ENCODE results near the gene ADARB1.

ADARB1 gene

GRCh38 chr21:45151445-45152160 lies 77.2 kb downstream of the ADARB1 start:
- no peak for DNase-seq (ENCODE audit: low read depth in 2 of 2)

GRCh38 chr21:45152265-45152746 lies 77.9 kb downstream of the ADARB1 start:
- peak; percentile 41 to 44 for DNase-seq (ENCODE audit: low read depth in 2 of 2)

GRCh38 chr21:45153358-45154318 lies 79.3 kb downstream of the ADARB1 start:
- no peak for DNase-seq (ENCODE audit: low read depth in 2 of 2)

DNA sequence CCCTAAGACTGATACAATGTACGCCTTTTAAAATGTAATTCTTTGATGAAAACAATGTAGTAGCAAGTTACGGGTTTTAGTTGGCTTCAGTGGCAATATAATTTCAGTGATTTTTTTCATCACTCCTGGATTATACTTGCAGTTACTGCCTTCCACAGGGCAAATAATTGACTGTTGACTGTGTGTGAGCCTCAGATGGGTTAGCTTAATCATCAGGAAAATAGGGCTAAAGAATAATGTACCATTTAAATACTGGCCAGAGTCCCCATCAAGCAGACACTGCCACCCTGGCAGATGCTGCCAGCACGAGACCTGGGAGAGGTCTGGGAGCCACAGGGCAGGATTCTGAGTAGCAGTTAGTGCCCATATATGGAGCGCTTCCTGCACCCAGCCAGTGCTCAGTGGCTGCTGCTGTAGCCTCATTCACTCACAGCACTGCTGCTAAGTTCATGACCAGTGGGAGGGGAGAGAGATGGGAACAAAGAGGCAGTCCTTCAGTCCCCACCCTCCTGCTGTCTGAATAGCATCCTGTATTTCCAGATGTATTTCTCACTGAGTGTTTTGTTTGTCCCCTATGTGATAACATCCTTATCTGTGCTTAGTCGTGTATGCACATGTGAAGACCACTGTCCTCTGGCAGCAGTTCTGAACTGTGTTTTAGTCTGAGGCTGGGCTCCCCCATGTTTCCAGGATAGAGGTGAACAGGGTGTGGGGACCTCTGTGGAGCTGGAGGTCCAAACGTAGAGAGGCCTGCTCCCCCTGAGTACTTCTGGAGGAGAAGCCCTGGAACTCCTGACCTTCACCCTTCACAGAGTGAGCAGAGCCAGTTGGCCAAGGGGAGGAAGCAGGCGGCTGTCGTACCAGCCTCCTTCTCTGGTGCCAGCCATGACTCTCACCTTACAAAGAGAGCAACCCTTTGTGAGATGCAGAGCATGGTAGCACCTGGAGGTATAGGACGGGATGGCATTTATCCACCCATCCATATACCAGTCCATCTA lies 80.4 kb downstream of the ADARB1 start:
- peak in 1 of 2 experiments; percentile 19 for DNase-seq (ENCODE audit: low read depth in 2 of 2)

- no peak for DNase-seq (ENCODE audit: low read depth in 2 of 2)
These were observed 81.5 kb downstream of the ADARB1 start for GRCh38 chr21:45155910-45156309.

DNA sequence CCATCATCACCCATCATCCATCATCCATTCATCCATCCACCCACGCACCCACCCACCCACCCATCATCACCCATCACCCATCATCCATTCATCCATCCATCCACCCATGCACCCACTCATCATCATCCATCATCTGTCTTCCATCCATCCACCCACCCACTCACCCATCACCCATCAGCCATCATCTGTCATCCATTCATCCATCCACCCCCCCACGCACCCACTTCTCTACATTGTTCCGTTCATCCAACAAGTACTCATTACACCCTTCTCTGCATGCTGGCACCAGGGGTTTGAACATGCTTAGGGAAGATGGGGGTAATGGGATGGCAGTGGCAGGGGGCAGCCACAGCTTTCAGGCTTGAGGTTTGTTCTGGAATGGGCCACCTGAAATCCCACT lies 82.1 kb downstream of the ADARB1 start:
- DNase-seq (ENCODE audit: low read depth in 2 of 2) = no peak

GRCh38 chr21:45157932-45158331 lies 83.6 kb downstream of the ADARB1 start:
- DNase-seq (ENCODE audit: low read depth in 2 of 2) = no peak

- DNase-seq (ENCODE audit: low read depth in 2 of 2) = no peak
These were observed 84.4 kb downstream of the ADARB1 start for GRCh38 chr21:45158491-45159423.

DNA sequence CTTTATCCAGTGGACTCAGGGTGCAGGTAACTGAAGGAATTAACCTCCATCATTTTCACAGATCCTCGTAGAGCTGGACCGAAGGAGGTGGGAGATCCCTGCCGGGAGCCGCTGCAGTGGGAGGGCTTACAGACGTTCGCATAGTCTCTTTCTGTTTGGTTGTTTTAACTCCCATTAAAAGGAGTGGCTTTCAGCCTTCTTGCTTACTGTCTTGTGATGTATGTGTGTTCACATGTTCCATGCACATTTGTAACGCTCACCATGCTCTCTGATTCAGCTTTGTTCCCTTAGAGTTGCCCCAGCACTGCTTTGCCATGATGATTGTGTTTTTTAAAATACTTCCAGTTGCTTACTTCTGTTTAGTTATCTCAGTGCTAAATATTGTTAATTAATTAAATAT lies 85.8 kb downstream of the ADARB1 start:
- no peak for DNase-seq (ENCODE audit: low read depth in 2 of 2)

GRCh38 chr21:45161038-45161945 lies 86.9 kb downstream of the ADARB1 start:
- no peak for DNase-seq (ENCODE audit: low read depth in 2 of 2)

GRCh38 chr21:45162115-45162514 lies 87.7 kb downstream of the ADARB1 start:
- DNase-seq (ENCODE audit: low read depth in 2 of 2) = no peak

- DNase-seq (ENCODE audit: low read depth in 2 of 2) = no peak
These were observed 88.4 kb downstream of the ADARB1 start for GRCh38 chr21:45162809-45163208.

DNA sequence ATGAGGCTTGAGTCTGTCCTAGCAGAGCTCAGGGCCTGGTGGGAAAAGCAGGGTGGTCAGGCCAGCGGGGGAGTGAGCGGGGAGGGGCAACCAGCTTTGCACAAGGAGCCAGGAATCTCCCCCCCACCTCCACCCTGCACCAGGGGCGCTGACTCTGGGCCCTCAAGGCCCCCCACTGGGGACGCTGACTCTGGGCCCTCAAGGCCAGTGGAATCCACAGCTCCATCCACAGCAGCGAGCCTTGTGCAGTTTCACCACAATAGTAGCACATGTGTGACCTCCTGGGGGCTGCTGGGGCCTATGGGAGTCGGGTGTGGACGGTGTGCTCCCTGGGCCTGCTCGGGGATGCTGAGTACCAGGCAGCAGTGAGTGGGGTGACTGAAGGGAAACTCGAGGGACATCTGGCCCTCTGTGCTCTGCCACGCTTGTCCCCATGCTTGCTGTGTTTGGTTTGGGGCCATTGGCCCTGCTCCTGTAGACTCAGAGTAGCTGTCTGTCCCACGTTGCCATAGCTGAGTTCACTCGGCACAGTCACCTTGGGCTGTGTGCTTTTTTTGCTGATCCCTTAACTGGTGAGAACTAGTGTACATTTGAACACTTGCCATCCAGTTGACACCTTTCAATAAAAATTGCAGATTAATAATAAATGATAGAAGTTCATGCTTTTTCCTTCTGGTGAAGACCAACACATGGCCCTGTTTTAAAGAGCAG lies 89.2 kb downstream of the ADARB1 start:
- DNase-seq (ENCODE audit: low read depth in 2 of 2) = no peak

DNA sequence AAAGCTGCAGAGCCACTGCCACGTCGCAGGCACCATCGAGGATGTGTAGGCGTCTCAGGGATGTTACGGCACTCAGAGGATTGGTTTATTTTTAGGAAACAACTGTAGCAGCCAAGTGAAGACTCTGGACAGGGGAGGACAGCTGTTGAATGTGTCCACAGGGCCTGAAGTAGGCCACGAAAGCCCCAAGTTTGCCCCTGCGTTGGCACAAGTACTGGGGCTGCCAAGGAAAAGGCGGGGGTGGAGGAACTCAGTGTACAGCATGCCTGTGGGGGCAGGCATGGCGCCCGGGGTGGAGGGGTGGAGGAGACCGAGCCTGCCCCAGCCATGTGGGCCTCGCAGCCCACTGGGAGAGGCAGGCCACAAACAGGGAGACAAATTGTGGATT lies 89.7 kb downstream of the ADARB1 start:
- no peak for DNase-seq (ENCODE audit: low read depth in 2 of 2)

DNA sequence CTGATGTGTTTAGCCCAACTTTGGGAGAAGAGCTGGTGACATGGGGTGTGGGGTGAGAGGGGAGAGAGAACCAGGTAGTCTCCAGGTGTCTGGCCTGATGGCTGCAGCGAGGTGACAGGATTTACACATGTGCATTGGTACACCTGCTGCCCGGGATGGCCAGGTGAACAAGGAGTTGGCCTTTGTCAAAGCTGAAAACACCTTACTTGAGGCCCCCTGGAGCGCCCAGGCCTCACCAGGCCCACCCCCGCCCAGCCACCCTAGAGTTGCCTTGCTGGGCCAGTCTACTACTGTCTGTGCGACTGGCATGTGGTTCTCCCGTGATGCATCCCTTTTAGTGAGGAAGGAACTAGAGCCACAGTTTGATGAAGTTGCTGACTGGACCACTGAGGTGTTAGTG lies 90.5 kb downstream of the ADARB1 start:
- no peak for DNase-seq (ENCODE audit: low read depth in 2 of 2)

GRCh38 chr21:45166931-45167330 lies 92.6 kb downstream of the ADARB1 start:
- DNase-seq (ENCODE audit: low read depth in 2 of 2) = no peak

DNA sequence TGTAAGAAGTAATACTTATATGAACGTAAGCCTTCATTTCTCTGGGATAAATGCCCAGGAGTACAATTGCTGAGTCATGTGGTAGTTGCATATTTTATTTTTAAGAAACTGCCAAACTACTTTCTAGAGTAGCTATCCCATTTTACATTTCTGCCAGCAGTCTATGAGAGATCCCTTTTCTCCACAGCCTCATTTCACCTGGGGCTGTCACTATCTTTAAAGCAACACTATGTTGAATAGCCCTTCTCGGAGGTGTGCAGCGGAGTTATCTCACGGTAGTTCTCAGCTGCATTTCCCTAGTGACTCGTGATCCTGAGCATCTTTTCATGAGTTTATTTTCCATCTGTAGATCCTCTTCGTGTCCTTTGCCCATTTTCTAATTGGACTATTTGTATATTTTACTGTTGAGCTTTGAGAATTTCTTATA lies 93.4 kb downstream of the ADARB1 start:
- DNase-seq (ENCODE audit: low read depth in 2 of 2) = no peak

DNA sequence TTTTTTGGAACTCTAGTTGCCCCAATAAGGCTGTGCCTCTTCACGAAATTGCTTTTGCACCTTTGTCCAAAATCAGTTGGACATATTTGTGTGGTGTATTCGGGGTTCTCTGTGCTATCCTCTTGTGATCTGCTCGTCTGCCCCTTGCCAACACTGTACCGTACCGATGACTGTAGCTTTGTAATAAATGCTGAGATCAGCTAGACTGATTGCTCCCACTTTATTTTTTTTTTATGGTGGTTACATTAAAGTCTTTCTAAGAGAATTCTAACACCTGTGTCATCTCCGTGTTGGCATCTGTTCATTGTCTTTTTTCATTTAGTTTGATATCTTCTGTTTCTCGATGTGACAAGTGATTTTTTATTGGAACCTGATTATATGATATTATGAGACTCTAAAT lies 94.1 kb downstream of the ADARB1 start:
- DNase-seq (ENCODE audit: low read depth in 2 of 2) = no peak

DNA sequence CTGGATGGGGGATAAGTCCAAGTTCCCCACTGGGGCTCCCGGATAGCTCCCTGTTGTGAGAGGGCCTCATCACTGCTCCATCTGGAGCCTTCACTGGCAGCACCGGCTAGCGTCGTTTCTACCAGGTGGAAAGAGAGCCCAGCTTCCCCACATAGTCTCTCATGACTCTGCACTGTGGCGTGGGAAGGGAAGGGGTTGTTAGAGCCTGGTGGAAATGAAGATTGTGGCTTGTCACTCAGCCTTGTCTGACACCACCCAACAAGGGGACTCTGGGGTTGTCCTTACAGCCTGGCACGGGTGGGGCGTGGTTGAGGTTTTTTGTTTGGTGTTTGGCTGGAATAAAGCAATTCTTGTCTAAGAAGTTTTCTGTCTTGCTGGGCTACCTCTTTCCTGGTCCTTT lies 94.6 kb downstream of the ADARB1 start:
- DNase-seq (ENCODE audit: low read depth in 2 of 2) = no peak
